HG02938 (cell line): ENCODE data around the gene DOK6.

Experiments used
- ATAC-seq: cut with Tn5 transposase; IDR thresholded peaks from one replicate; pipeline ENCODE4 v1.9.1; 2021; ENCODE audit warnings: mild to moderate bottlenecking, moderate library complexity; ENCODE audit not compliant: unreplicated experiment

The DOK6 gene

GRCh38 chr18:69727912-69728572 lies 327.4 kb downstream of the DOK6 start:
- no peak for ATAC-seq

- ATAC-seq, result no peak
Measured at GRCh38 chr18:69730664-69731063, 330.0 kb downstream of the DOK6 start.

GRCh38 chr18:69734536-69734935 lies 333.8 kb downstream of the DOK6 start:
- ATAC-seq, result no peak

- ATAC-seq, result no peak
Measured at GRCh38 chr18:69736730-69737129, 336.0 kb downstream of the DOK6 start.

- no peak for ATAC-seq
Measured at GRCh38 chr18:69737851-69738250, 337.2 kb downstream of the DOK6 start.

- no peak for ATAC-seq
Measured at GRCh38 chr18:69747388-69747787, 346.7 kb downstream of the DOK6 start.

GRCh38 chr18:69752737-69753380 lies 352.2 kb downstream of the DOK6 start:
- ATAC-seq, result no peak

GRCh38 chr18:69754108-69754507 lies 353.4 kb downstream of the DOK6 start:
- ATAC-seq, result no peak

- no peak for ATAC-seq
Measured at GRCh38 chr18:69755041-69755440, 354.4 kb downstream of the DOK6 start.

- ATAC-seq, result no peak
Measured at GRCh38 chr18:69755856-69756496, 355.3 kb downstream of the DOK6 start.

GRCh38 chr18:69757733-69758132 lies 357.0 kb downstream of the DOK6 start:
- no peak for ATAC-seq

GRCh38 chr18:69758458-69758857 lies 357.8 kb downstream of the DOK6 start:
- no peak for ATAC-seq

GRCh38 chr18:69759046-69759445 lies 358.4 kb downstream of the DOK6 start:
- no peak for ATAC-seq

- ATAC-seq, result no peak
Measured at GRCh38 chr18:69763002-69763401, 362.3 kb downstream of the DOK6 start.

- no peak for ATAC-seq
Measured at GRCh38 chr18:69763821-69764220, 363.1 kb downstream of the DOK6 start.

- no peak for ATAC-seq
Measured at GRCh38 chr18:69770238-69770637, 369.6 kb downstream of the DOK6 start.

GRCh38 chr18:69774831-69775230 lies 374.1 kb downstream of the DOK6 start:
- no peak for ATAC-seq

GRCh38 chr18:69777248-69777647 lies 376.6 kb downstream of the DOK6 start:
- no peak for ATAC-seq

GRCh38 chr18:69778680-69779079 lies 378.0 kb downstream of the DOK6 start:
- ATAC-seq, result no peak

GRCh38 chr18:69780851-69781250 lies 380.2 kb downstream of the DOK6 start:
- ATAC-seq, result no peak

- ATAC-seq, result no peak
Measured at GRCh38 chr18:69784815-69785214, 384.1 kb downstream of the DOK6 start.

GRCh38 chr18:69785466-69785865 lies 384.8 kb downstream of the DOK6 start:
- no peak for ATAC-seq
